HG03108 (cell line): Measurements from ENCODE around the gene DNAJC22.
"Not testable (repeated sequence)": the region's sequence is repeated elsewhere in the genome, so short reads cannot be mapped to it uniquely, and the experiment has no call there.

Experiments used
- ATAC-seq: cut with Tn5 transposase; IDR thresholded peaks from one replicate; pipeline ENCODE4 v1.9.1; 2021; ENCODE audit warnings: moderate library complexity; ENCODE audit not compliant: unreplicated experiment

DNAJC22 gene

DNA sequence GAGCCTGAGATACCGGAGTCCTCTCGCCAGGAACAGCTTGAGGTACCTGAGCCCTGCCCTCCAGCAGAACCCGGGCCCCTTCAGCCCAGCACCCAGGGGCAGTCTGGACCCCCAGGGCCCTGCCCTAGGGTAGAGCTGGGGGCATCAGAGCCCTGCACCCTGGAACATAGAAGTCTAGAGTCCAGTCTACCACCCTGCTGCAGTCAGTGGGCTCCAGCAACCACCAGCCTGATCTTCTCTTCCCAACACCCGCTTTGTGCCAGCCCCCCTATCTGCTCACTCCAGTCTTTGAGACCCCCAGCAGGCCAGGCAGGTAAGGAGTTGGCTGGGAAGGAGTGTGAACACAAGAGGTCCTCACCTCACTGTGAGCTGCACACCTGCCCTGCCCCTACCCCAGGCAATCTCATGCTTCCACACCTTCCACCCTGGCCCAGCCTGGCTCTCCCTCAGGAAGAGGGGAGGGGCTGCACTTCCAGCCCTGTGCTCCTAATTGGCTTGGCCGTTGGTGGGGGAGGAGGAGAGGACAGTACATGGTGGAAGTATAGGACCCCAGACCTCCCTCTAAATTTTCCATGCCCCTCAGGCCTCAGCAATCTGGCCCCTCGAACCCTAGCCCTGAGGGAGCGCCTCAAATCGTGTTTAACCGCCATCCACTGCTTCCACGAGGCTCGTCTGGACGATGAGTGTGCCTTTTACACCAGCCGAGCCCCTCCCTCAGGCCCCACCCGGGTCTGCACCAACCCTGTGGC, 15.9 kb upstream of the DNAJC22 start:
- no peak for ATAC-seq

- ATAC-seq, result no peak
Measured at GRCh38 chr12:49331380-49332222, 15.1 kb upstream of the DNAJC22 start.

- ATAC-seq, result no peak
Measured at GRCh38 chr12:49332441-49332861, 14.2 kb upstream of the DNAJC22 start.

GRCh38 chr12:49332891-49333371, 13.8 kb upstream of the DNAJC22 start:
- ATAC-seq, result no peak

DNA sequence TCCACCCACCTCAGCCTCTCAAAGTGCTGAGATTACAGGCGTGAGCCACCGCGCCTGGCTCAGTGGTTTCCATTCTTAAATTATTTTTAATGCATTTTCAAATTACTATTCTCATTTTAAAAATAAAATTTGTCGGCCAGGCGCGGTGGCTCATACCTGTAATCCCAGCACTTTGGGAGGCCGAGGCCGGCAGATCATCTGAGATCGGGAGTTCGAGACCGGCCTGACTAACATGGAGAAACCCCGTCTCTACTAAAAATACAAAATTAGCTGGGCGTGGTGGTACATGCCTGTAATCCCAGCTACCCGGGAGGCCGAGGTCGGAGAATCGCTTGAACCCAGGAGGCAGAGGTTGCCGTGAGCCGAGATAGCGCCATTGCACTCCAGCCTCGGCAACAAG, 12.9 kb upstream of the DNAJC22 start:
- not testable (repeated sequence) for ATAC-seq

DNA sequence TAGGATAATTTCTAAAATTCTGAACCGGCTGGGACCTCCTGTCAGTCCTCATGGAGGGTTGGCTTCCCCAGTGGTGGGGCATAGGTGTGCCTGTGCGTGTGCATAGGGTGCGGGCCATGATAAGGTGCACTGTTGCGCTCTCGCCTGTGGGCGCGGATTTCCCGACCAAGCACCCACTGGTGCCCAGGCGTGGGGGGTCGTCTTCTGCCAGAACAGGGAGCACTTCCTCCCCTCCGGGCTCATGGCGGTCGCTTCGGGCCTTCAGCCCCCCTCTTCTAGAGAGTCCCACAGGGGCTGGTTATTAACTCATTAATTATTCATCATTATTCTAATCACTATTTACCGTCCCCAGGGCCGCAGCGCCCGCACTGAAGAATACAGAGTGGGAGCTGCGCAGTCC, 12.5 kb upstream of the DNAJC22 start:
- no peak for ATAC-seq

- ATAC-seq, result no peak
Measured at GRCh38 chr12:49334681-49335080, 12.0 kb upstream of the DNAJC22 start.

DNA sequence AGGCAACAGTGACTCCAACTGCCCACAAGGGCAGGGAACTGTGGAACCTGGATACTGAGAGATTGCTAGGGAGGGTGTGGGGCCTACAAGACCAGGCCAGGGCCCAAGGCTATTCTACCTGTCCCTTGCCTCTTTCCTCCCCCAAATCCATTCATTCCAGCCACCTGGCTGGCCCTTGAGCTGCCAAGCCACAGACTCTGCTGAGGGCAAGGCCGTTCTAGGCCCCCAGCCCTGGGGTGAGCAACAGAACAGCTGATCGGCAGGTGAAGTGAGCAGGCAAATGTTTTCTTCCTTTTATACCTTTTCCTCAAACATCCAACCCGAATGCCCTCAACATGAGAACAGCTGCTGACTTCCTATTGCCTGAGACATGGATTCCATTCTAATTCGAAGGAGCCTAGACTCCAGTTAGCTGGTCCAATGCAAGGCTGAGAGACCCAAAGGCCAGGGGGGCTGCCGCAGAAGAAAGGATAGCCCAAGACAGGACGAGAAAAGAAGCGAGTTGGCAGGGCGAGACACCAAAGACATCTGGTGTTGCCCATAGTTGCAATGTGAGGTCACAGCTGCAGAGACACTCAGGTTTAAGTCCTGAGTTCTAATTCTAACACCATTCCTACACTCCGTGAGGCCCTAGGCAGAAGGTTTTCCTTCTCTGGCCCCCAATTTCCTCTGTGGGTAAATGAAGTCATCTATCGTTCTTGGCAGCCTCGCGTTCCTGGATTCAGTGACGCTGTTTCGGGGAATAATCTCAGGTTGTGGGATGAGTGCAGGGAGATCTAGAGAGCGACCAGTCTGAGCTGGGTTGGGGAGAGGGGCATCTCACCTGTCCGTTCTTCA, 11.4 kb upstream of the DNAJC22 start:
- ATAC-seq, result no peak

DNA sequence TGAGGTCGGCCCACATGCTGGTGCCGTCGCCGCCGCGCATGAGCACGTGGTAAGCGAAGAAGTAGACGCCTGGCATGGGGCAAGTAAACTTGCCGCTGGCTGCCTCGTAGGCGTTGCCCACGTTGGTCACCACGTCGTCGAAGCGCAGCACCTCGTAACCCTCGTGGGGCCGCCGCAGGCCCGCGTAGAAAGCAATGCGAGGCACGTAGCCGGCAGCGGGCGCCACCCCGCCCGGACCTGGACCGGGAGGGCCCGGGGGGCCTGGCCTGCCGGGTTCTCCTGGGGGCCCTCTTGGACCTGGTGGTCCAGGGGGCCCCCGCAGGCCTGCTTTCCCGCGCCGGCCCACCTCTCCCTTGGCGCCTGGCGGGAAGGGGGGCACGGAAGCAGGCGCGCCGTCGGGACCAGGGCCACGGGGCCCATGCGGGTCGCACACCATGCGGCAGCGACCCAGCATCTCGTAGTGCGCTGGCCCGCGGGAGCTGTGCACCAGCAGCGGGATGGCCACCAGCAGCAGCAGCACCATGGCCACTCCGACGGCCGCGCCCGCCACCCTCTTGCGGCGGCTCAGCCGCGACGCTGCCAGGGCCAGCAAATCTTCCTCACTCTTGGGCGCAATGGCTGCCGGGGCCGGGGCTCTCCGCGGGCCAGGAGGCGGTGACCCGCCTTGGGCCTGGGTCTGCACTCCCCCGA, 10.6 kb upstream of the DNAJC22 start:
- ATAC-seq, result no peak

GRCh38 chr12:49336645-49337584, 9.8 kb upstream of the DNAJC22 start, which contains the start of gene C1QL4:
C1QL4 (minus strand) TSS chr12:49337188; CDS start chr12:49336477, 711 bp downstream.
- ATAC-seq, result peak; percentile 59

GRCh38 chr12:49338830-49339463, 7.7 kb upstream of the DNAJC22 start:
- no peak for ATAC-seq

- ATAC-seq, result no peak
Measured at GRCh38 chr12:49339464-49339861, 7.2 kb upstream of the DNAJC22 start.

GRCh38 chr12:49340095-49340870, 6.4 kb upstream of the DNAJC22 start:
- no peak for ATAC-seq

DNA sequence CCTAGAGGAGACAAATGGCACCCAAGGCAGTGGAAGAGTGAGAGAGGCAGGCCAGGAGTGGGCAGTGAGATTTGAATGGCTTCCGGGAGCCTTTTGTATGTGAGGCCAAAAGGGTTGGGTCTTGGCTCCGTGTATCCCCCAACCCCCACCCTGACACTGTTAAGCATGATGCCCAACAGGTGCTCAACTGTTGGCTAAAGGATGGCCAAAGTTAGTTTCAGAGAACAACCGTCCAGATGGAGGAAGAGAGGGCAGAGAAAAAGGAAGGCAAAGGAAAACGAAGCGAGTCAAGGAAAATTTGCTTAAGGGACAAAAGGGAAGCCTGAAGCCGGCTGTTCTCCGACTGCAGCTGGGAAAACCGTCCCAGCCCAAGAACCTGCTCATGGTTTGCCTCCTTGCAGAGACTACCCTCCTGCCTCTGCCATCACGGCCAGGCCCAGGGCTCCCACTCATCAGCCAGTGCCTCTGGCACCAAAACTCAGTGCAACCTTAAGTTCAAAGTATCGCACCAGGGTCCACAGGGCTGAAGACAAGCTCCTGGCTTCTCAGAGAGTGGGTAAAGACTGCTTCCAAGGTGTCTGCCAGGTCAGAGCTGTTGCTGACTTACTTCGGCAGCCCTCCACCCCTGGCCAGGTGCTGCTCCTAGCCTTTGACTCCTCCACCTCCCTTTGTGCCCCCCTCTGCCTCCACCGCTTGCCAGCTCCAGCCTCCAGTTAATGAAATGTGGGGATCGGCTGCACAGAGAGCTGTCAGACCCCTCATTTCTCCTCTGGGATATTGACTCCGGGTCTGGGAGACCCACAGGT, 5.5 kb upstream of the DNAJC22 start:
- ATAC-seq, result no peak

GRCh38 chr12:49341777-49342065, 5.0 kb upstream of the DNAJC22 start:
- ATAC-seq, result no peak

- ATAC-seq, result peak; percentile 50
Measured at GRCh38 chr12:49342066-49342913, 4.4 kb upstream of the DNAJC22 start.
